Osteocyte (in vitro differentiated cells): ENCODE measurements around the gene SLC25A39. TPM values are rescaled to one million over a fixed set of nuclear protein-coding genes. Genes with fewer than 3 reads are reported as not detected.
"Not testable (repeated sequence)": the region's sequence is repeated elsewhere in the genome, so short reads cannot be mapped to it uniquely, and the experiment has no call there.

Experiments used
- DNase-seq: peaks from one replicate; pipeline ENCODE4 v3.0.0; 2021; ENCODE audit warnings: mixed read lengths; ENCODE audit not compliant: unreplicated experiment; ENCODE audit errors: extremely low spot score
- H3K27ac Mint-ChIP-seq: one replicate; pipeline ENCODE4 v1.8.0; 2021; ENCODE audit warnings: mild to moderate bottlenecking, mixed read lengths; ENCODE audit not compliant: unreplicated experiment
- H3K27me3 Mint-ChIP-seq: one replicate; pipeline ENCODE4 v1.8.0; 2021; ENCODE audit warnings: mixed read lengths; ENCODE audit not compliant: unreplicated experiment
- H3K36me3 Mint-ChIP-seq: one replicate; pipeline ENCODE4 v1.8.0; 2021; ENCODE audit warnings: mixed read lengths; ENCODE audit not compliant: unreplicated experiment
- H3K4me1 Mint-ChIP-seq: one replicate; pipeline ENCODE4 v1.8.0; 2021; ENCODE audit warnings: mixed read lengths; ENCODE audit not compliant: unreplicated experiment
- H3K4me3 Mint-ChIP-seq: one replicate; pipeline ENCODE4 v1.8.0; 2021; ENCODE audit warnings: mild to moderate bottlenecking, moderate library complexity, mixed read lengths; ENCODE audit not compliant: unreplicated experiment
- H3K9me3 Mint-ChIP-seq: one replicate; pipeline ENCODE4 v1.8.0; 2021; ENCODE audit warnings: mixed read lengths; ENCODE audit not compliant: unreplicated experiment
- CTCF ChIP-seq: fragments of 200-600 bp; sonication (generic); IDR thresholded peaks from 2 replicates; pipeline ENCODE4 v1.5.0; 2021; ENCODE audit warnings: antibody characterized with exemption, mild to moderate bottlenecking, moderate library complexity
- long read RNA-seq: library from polyadenylated mRNA; unstranded; transcript quantifications from one replicate; pipeline ENCODE4 v2.0.0, GENCODE V29; 2021
- total RNA-seq: library from RNA; stranded (reverse); gene quantifications from 2 replicates; pipeline ENCODE4 v1.2.1, GENCODE V29; 2021

Gene SLC25A39
- 109 and 122 TPM in 2 replicates for total RNA-seq
- long read RNA-seq, transcript SLC25A39-201 (12 exons, 1,607 nt), result major isoform, 92 of 138 reads
- long read RNA-seq, transcript SLC25A39-212 (12 exons, 1,542 nt), result minor isoform, 7 of 138 reads
- long read RNA-seq, transcript SLC25A39-202 (12 exons, 1,565 nt), result minor isoform, 17 of 138 reads
- long read RNA-seq, partial matches to known transcripts, result 4 of 138 reads
- long read RNA-seq, other reads (novel, unspliced or antisense), result 15 of 138 reads

GRCh38 chr17:44324571-44325275 is at the start of gene SLC25A39:
TSS of gene SLC25A39 (minus strand) at chr17:44324823. CDS start at chr17:44323562, 1,261 bp downstream.
- H3K4me1 Mint-ChIP-seq, result peaks cover 26% of the 10 kb centered on the region
- peak within 1 kb of the TSS; percentile 89 for H3K4me3 Mint-ChIP-seq

GRCh38 chr17:44372036-44372435 is 47.4 kb upstream of the SLC25A39 start:
- no peak for TF ChIP-seq CTCF
- Mint-ChIP-seq H3K27me3 (peaks cover 14% of the 10 kb centered on the region), H3K4me1 (no peaks in the 10 kb centered on the region), H3K36me3 (no peaks in the 10 kb centered on the region), H3K9me3 (no peaks in the 10 kb centered on the region), H3K4me3 (no peak overlapping the region), H3K27ac (no peak overlapping the region)
- DNase-seq, result no peak

More at GRCh38 chr17:44324571-44325275, at the start of gene SLC25A39:
- H3K27me3 Mint-ChIP-seq, result no peaks in the 10 kb centered on the region
- peak; percentile 98 for DNase-seq
- H3K9me3 Mint-ChIP-seq, result no peaks in the 10 kb centered on the region
- H3K36me3 Mint-ChIP-seq, result peaks cover 2% of the 10 kb centered on the region
- no peak for TF ChIP-seq CTCF
- H3K27ac Mint-ChIP-seq, result peak within 1 kb of the TSS; percentile 92

- not testable (repeated sequence) for H3K4me3 Mint-ChIP-seq, H3K27ac Mint-ChIP-seq, DNase-seq, H3K36me3 Mint-ChIP-seq, H3K4me1 Mint-ChIP-seq, H3K9me3 Mint-ChIP-seq
- H3K27me3 Mint-ChIP-seq, result peaks cover 36% of the 10 kb centered on the region
These were observed 44.9 kb upstream of the SLC25A39 start for GRCh38 chr17:44369414-44370023.

- not testable (repeated sequence) for H3K9me3 Mint-ChIP-seq, H3K4me1 Mint-ChIP-seq, H3K27ac Mint-ChIP-seq, DNase-seq, H3K36me3 Mint-ChIP-seq, H3K4me3 Mint-ChIP-seq
- H3K27me3 Mint-ChIP-seq, result peaks cover 36% of the 10 kb centered on the region
These were observed 44.0 kb upstream of the SLC25A39 start for GRCh38 chr17:44368391-44369243.

DNA sequence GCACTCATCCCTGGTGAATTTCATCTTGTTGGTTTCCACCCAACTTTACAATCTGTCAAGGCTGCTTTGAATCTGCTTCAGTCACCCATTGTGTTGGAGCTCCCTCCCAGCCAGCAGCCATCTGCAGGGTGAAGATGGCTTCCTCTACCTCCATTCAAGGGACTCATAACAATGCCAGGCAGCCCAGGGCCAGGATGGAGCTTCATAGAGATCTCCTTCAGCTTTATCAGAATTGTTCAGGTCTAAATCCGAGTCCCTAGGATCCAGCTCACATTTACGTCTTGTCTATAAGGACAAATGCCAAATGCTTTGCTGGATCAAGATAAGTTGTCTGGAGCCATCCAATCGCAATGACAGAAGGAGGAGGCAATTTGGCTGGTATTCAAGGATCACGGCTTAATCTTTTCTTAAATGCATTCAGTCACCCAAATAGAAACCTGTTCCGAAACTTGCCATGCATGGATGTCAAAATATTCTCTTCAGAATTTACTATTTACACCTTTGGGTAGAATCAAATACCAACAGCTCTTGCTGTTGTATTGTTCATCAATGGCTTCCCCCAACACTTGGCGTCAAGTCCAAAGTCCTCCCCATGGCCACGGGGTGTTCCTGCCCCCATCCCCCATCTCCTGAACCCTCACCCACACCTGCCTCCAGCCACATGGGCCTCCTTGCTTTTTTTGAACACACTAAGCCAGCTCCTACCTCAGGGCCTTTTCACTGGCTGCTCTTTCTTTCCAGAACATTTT is 42.8 kb upstream of the SLC25A39 start:
- Mint-ChIP-seq H3K27me3 (peaks cover 36% of the 10 kb centered on the region), H3K4me3 (no peak overlapping the region), H3K4me1 (no peaks in the 10 kb centered on the region), H3K9me3 (no peaks in the 10 kb centered on the region), H3K27ac (no peak overlapping the region), H3K36me3 (no peaks in the 10 kb centered on the region)
- no peak for TF ChIP-seq CTCF
- no peak for DNase-seq

DNA sequence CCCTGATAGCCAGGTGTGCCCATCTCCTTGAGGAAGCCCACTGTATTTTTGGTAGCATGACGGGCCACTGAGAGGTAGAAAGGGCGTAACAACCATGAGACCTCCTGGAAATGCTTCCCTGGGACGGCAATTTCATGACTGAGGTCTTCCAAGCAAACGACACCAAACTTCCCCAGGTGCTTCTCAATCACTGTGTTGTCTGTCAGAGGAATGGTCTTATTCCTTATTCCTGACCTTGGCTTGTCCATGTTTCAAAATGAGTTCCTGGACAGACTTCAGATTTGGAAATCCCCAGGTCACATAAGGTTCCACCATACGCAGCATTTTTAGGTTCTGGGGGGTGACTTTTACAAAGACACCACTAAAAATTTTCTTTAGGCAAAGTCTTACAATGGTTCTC is 40.4 kb upstream of the SLC25A39 start:
- H3K4me1 Mint-ChIP-seq, result peaks cover 17% of the 10 kb centered on the region
- not testable (repeated sequence) for DNase-seq, H3K27ac Mint-ChIP-seq, H3K9me3 Mint-ChIP-seq, H3K36me3 Mint-ChIP-seq
- peaks cover 28% of the 10 kb centered on the region for H3K27me3 Mint-ChIP-seq
- peak overlapping the region; percentile 53 for H3K4me3 Mint-ChIP-seq
